Keratinocyte (primary cell): Measurements from ENCODE around the gene PRKAA2. TPM values are rescaled to one million over a fixed set of nuclear protein-coding genes. Genes with fewer than 3 reads are reported as not detected.

ENCODE experiments used
- DNase-seq: peaks from one replicate; pipeline ENCODE4 v3.0.0-alpha.2; 2011; ENCODE audit warnings: low read depth, missing footprints, low spot score
- FAIRE-seq: peaks from 2 replicates; lab custom pipeline; 2011; peaks lifted over from hg19 to GRCh38; lab: Jason Lieb, UNC
- H2AFZ ChIP-seq: 2 replicates; pipeline ENCODE4 v1.6.0; 2012; ENCODE audit warnings: low read length, control low read depth, inconsistent platforms; ENCODE audit not compliant: control insufficient read depth
- H3K27ac ChIP-seq: 2 replicates; pipeline ENCODE4 v1.5.1; 2011; ENCODE audit warnings: low read length; ENCODE audit not compliant: control insufficient read depth, insufficient read depth
- H3K27me3 ChIP-seq: 3 replicates; pipeline ENCODE4 v1.6.0; 2011; ENCODE audit warnings: low read length; ENCODE audit not compliant: control insufficient read depth, insufficient read depth; ENCODE audit errors: extremely low read depth
- H3K36me3 ChIP-seq, 2 experiments: 2 replicates in 1 of 2; 3 replicates in 1 of 2; pipeline ENCODE4 v1.5.1; 2011; ENCODE audit warnings: low read length in 2 of 2, mild to moderate bottlenecking in 1 of 2; ENCODE audit not compliant: control insufficient read depth in 2 of 2, insufficient read depth in 2 of 2; ENCODE audit errors: extremely low read depth in 1 of 2
- H3K4me1 ChIP-seq: 3 replicates; pipeline ENCODE4 v1.5.1; 2011; ENCODE audit warnings: low read length; ENCODE audit not compliant: control insufficient read depth, insufficient read depth; ENCODE audit errors: extremely low read depth
- H3K4me2 ChIP-seq: 3 replicates; pipeline ENCODE4 v1.6.0; 2011; ENCODE audit warnings: low read depth, low read length; ENCODE audit not compliant: control insufficient read depth, insufficient read depth; ENCODE audit errors: extremely low read depth
- H3K4me3 ChIP-seq, 3 experiments: fragments of 200-600 bp in 1 of 3; sonication (generic) in 1 of 3; 2 replicates in 2 of 3; 3 replicates in 1 of 3; pipeline ENCODE4 v1.5.1; 2011 to 2016; ENCODE audit warnings: low read length in 3 of 3, mild to moderate bottlenecking in 3 of 3, control low read depth in 2 of 3, inconsistent platforms in 1 of 3, low read depth in 1 of 3, mixed read lengths in 1 of 3, mixed run types in 1 of 3, moderate library complexity in 1 of 3; ENCODE audit not compliant: control insufficient read depth in 2 of 3, insufficient read depth in 2 of 3; ENCODE audit errors: extremely low read depth in 1 of 3
- H3K79me2 ChIP-seq: 2 replicates; pipeline ENCODE4 v1.6.0; 2012; ENCODE audit warnings: low read length; ENCODE audit not compliant: control insufficient read depth, insufficient read depth
- H3K9ac ChIP-seq: 3 replicates; pipeline ENCODE4 v1.6.0; 2011; ENCODE audit warnings: low read length; ENCODE audit not compliant: control insufficient read depth, insufficient read depth; ENCODE audit errors: extremely low read depth
- H3K9me1 ChIP-seq: 3 replicates; pipeline ENCODE4 v1.6.0; 2011; ENCODE audit warnings: low read length; ENCODE audit not compliant: control insufficient read depth, insufficient read depth; ENCODE audit errors: extremely low read depth
- H3K9me3 ChIP-seq: 2 replicates; pipeline ENCODE4 v1.5.1; 2012; ENCODE audit warnings: low read depth, low read length; ENCODE audit not compliant: control insufficient read depth
- H4K20me1 ChIP-seq: 3 replicates; pipeline ENCODE4 v1.6.0; 2011; ENCODE audit warnings: low read length; ENCODE audit not compliant: control insufficient read depth, insufficient read depth; ENCODE audit errors: extremely low read depth
- CTCF ChIP-seq, 3 experiments: IDR thresholded peaks in 1 of 3; conservative IDR thresholded peaks in 1 of 3; optimal IDR thresholded peaks in 1 of 3; 2 replicates in 2 of 3; 3 replicates in 1 of 3; pipeline versions ENCODE3 to v1.5.1; 2011; ENCODE audit warnings: low read length in 3 of 3, mild to moderate bottlenecking in 3 of 3, moderate library complexity in 2 of 3, control low read depth in 1 of 3, inconsistent platforms in 1 of 3; ENCODE audit not compliant: insufficient read depth in 2 of 3; ENCODE audit errors: extremely low read depth in 1 of 3
- EZH2 ChIP-seq: IDR thresholded peaks from one replicate; pipeline ENCODE4 v1.6.1; 2012; ENCODE audit warnings: inconsistent platforms, mild to moderate bottlenecking, low read length, moderate library complexity
- dilution Hi-C: fragments of 300-500 bp; cut with MboI; formaldehyde crosslinking; loops from one replicate; pipeline ENCODE4 v1.7.0; 2020; ENCODE audit warnings: low sequenced_read_pairs; ENCODE audit not compliant: extremely low pct_ligation_motif_present
- polyA plus RNA-seq, 5 experiments: library from polyadenylated mRNA; depleted of rRNA in 3 of 5; stranded (reverse) in 3 of 5; stranded (forward) in 1 of 5; unstranded in 1 of 5; fragments of >200 nt; gene quantifications; 1 replicate in 1 of 5; 2 replicates in 3 of 5; 3 replicates in 1 of 5; pipeline versions ENCODE4 v1.2.1 to v1.2.3, GENCODE V29; 2011 to 2012; ENCODE audit warnings: missing spikeins in 2 of 5, low read depth in 1 of 5, low replicate concordance in 1 of 5

PRKAA2 gene
- polyA plus RNA-seq, 1 donor (not counting 4 experiments of a cell fraction or from before 2014, with no cell fraction given), result 0.21 TPM

GRCh38 chr1:56707379-56707778, 62.3 kb downstream of the PRKAA2 start:
- DNase-seq, result no peak
- H3K27me3 ChIP-seq, result no peaks in the 10 kb centered on the region
- no peak for FAIRE-seq
- dilution Hi-C loops, result no loop called here
- no peak overlapping the region for H3K27ac ChIP-seq
- H3K9ac ChIP-seq, result no peak overlapping the region
- no peaks in the 10 kb centered on the region for H3K9me1 ChIP-seq
- no peak overlapping the region for H2AFZ ChIP-seq
- H3K4me3 ChIP-seq, result no peak overlapping the region
- no peaks in the 10 kb centered on the region for H4K20me1 ChIP-seq
- no peak overlapping the region for H3K4me2 ChIP-seq
- no peak for TF ChIP-seq CTCF (optimal IDR thresholded peaks at IDR 0.05 in 1 of 3, IDR thresholded peaks at IDR 0.05 in 1 of 3, conservative IDR thresholded peaks at IDR 0.05 in 1 of 3; ENCODE audit: extremely low read depth in 1 of 3, insufficient read depth in 2 of 3, low read length in 3 of 3)
- TF ChIP-seq EZH2, result no peak
- H3K79me2 ChIP-seq, result no peaks in the 10 kb centered on the region
- no peaks in the 10 kb centered on the region for H3K36me3 ChIP-seq
- no peaks in the 10 kb centered on the region for H3K9me3 ChIP-seq
- peaks cover 7% of the 10 kb centered on the region for H3K4me1 ChIP-seq

DNA sequence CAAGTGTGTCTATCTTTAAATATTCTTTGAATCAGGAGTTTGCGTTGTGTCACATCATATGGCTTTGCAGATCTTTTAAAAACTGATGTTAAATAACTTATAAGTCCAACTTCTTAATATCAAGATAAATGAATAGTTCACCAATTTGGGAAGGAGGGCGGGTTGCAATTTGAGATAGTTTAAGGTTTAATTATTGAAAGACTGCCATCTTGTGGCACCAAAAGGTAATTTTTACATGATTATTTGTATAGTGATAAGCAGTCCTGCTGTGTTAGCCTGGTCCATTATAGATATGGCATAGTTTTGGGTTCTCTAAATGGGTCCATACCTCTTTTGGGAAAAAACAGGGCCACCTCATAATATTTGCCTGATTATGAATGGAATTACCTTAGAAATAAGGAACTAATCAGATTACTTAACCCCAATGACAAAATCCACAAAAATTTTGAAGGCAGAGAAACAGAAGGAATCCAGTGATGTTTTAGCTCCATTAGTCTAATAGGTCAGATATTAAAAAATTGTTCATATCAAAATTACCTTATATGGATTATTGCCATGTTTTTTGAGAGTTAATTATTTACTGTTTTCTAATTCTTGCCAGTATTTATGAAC, 64.3 kb downstream of the PRKAA2 start:
- H3K4me1 ChIP-seq, result peaks cover 7% of the 10 kb centered on the region
- no peaks in the 10 kb centered on the region for H3K36me3 ChIP-seq
- H3K4me2 ChIP-seq, result no peak overlapping the region
- FAIRE-seq, result peak; percentile 5
- H3K9me3 ChIP-seq, result no peaks in the 10 kb centered on the region
- H4K20me1 ChIP-seq, result no peaks in the 10 kb centered on the region
- H3K9me1 ChIP-seq, result no peaks in the 10 kb centered on the region
- no peaks in the 10 kb centered on the region for H3K27me3 ChIP-seq
- no peak overlapping the region for H2AFZ ChIP-seq
- H3K27ac ChIP-seq, result no peak overlapping the region
- no peak overlapping the region for H3K4me3 ChIP-seq
- TF ChIP-seq CTCF (optimal IDR thresholded peaks at IDR 0.05 in 1 of 3, IDR thresholded peaks at IDR 0.05 in 1 of 3, conservative IDR thresholded peaks at IDR 0.05 in 1 of 3; ENCODE audit: extremely low read depth in 1 of 3, insufficient read depth in 2 of 3, low read length in 3 of 3), result peak in 2 of 3 experiments; percentile 35 to 40
- no peak for TF ChIP-seq EZH2
- H3K9ac ChIP-seq, result no peak overlapping the region
- dilution Hi-C loops, result no loop called here
- DNase-seq, result no peak
- no peaks in the 10 kb centered on the region for H3K79me2 ChIP-seq
